Activated B cell treated with CpG ODN at 0.5 μM for 24 hours (primary cell): ENCODE data around the gene PLXNC1. TPM values are rescaled to one million over a fixed set of nuclear protein-coding genes. Genes with fewer than 3 reads are reported as not detected.
A peak's percentile ranks its signal among the peaks of the same experiment; 100 is the strongest.

Experiments used
- ATAC-seq: fragments of 200-7000 bp; cut with Tn5 transposase; one replicate; pipeline ENCODE4 v1.10.0; 2021; ENCODE audit warnings: low read depth, mild to moderate bottlenecking, moderate library complexity
- CTCF ChIA-PET: fragments of 350-600 bp; sonication (Branson Sonifier 250); formaldehyde crosslinking; loops from one replicate; lab custom pipeline; 2021; ENCODE audit warnings: antibody characterized with exemption; lab: Charles Lee
- POLR2A ChIA-PET: fragments of 350-600 bp; sonication (Branson Sonifier 250); formaldehyde crosslinking; loops from one replicate; lab custom pipeline; 2021; ENCODE audit warnings: antibody characterized with exemption; lab: Charles Lee
- DNase-seq: peaks from one replicate; pipeline ENCODE4 v3.0.0; 2022
- H3K27ac Mint-ChIP-seq: one replicate; pipeline ENCODE4 v1.8.0; 2020; ENCODE audit warnings: mixed read lengths
- H3K27me3 Mint-ChIP-seq: one replicate; pipeline ENCODE4 v1.8.0; 2021; ENCODE audit warnings: mixed read lengths
- H3K36me3 Mint-ChIP-seq: one replicate; pipeline ENCODE4 v1.8.0; 2021; ENCODE audit warnings: low read depth, mixed read lengths
- H3K4me1 Mint-ChIP-seq: one replicate; pipeline ENCODE4 v1.8.0; 2021; ENCODE audit warnings: mixed read lengths
- H3K4me3 Mint-ChIP-seq: one replicate; pipeline ENCODE4 v1.8.0; 2020; ENCODE audit warnings: mild to moderate bottlenecking, mixed read lengths
- H3K9me3 Mint-ChIP-seq: one replicate; pipeline ENCODE4 v1.8.0; 2020; ENCODE audit warnings: mixed read lengths
- intact Hi-C: fragments of 100-400 bp; cut with micrococcal nuclease; formaldehyde crosslinking; loops from one replicate; pipeline ENCODE4 v1.15.1; 2024
- total RNA-seq: library from RNA; stranded (reverse); gene quantifications from 2 replicates; pipeline ENCODE4 v1.2.3, GENCODE V29; 2022
- TF ChIP-seq, protein P1 (sequence below): fragments of 200-600 bp; IDR thresholded peaks from one replicate; pipeline ENCODE4 v1.8.0; 2022; ENCODE audit warnings: antibody characterized with exemption, mild to moderate bottlenecking

The PLXNC1 gene
- total RNA-seq, 1 donor from 2014 or later, result 30.9 TPM

DNA sequence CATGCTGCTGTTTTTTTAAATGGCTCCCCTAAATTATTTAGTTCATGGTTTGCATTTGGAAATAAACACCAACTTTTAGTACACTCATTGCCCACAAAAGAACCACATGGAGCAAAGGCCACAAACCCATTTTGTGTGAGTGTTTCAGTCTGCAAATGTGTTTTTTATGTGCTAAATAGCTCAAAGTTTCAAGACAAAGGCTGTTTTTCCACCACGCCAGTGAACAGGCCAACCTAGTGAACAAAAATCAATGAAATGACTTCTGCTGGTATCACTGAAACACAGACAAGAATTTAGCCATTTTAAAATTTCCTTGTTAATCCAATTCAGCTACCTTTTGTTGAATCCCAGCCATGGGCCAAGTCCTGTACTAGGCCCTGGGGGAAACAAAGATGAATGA, 52.3 kb downstream of the PLXNC1 start:
- DNase-seq (no peak), ATAC-seq (no peak)
- intact Hi-C loops, result loop anchor here (10.0 kb wide), 1 partner anchor 564 kb away; no protein-coding TSS in a partner anchor
- Mint-ChIP-seq H3K4me3 (no peak overlapping the region), H3K27me3 (no peaks in the 10 kb centered on the region), H3K9me3 (no peaks in the 10 kb centered on the region), H3K4me1 (peaks cover 34% of the 10 kb centered on the region), H3K36me3 (peaks cover 42% of the 10 kb centered on the region), H3K27ac (no peak overlapping the region)
- ChIA-PET CTCF (no interaction called here), POLR2A (no interaction called here)
- TF ChIP-seq, protein P1, sequence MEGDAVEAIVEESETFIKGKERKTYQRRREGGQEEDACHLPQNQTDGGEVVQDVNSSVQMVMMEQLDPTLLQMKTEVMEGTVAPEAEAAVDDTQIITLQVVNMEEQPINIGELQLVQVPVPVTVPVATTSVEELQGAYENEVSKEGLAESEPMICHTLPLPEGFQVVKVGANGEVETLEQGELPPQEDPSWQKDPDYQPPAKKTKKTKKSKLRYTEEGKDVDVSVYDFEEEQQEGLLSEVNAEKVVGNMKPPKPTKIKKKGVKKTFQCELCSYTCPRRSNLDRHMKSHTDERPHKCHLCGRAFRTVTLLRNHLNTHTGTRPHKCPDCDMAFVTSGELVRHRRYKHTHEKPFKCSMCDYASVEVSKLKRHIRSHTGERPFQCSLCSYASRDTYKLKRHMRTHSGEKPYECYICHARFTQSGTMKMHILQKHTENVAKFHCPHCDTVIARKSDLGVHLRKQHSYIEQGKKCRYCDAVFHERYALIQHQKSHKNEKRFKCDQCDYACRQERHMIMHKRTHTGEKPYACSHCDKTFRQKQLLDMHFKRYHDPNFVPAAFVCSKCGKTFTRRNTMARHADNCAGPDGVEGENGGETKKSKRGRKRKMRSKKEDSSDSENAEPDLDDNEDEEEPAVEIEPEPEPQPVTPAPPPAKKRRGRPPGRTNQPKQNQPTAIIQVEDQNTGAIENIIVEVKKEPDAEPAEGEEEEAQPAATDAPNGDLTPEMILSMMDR, result no peak

DNA sequence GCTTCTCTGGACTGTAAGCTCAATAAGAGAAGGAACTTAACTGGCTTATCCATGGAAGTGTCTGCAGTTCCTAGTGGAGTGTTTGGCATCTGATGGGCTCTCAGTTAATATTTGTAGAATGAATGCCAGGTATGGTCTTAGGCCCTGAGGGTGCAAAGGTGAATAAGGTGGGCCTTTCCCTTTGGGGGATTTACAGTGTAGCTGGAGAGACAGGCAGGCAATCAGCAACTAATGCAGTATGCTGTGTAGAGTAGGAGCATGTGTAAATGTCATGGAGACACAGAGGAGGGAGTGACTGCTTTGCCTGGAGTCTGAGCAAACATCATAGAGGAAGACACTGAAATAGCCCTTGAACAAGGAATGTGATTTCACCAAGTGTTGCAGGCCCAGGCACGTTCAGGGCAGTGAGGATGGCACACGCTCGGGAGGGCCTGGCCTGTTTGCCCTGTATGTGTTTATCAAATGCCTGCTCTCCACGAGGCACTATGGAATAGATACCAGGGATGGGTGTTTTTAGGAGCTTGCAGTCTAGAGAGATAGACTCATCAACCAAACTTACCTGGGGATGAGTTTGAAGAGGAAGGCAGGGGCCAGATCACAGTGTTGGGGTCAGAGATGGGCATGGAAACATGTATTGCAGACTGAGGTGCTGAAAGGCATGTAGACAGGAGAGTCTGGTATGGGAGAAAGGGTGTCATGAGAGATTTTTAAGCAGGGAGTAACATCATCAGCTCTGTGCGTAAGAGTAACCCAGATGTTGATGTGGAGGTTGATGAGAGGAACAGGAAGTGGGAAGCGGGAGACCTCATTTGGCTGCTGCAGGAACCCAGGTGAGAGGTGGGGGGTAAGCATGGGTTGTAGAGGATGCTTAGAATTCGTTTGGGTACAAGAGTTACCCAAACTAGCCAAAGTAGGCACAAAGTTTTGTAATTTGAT, 54.1 kb downstream of the PLXNC1 start:
- Mint-ChIP-seq H3K4me3 (no peak overlapping the region), H3K27ac (peak overlapping the region; percentile 68), H3K9me3 (no peaks in the 10 kb centered on the region), H3K4me1 (peaks cover 52% of the 10 kb centered on the region), H3K36me3 (peaks cover 35% of the 10 kb centered on the region), H3K27me3 (no peaks in the 10 kb centered on the region)
- TF ChIP-seq, protein P1, result no peak
- ATAC-seq (no peak), DNase-seq (no peak)
- ChIA-PET POLR2A (interaction anchor here (0.5 to 1.0 kb wide), 4 partner anchors 15 to 113 kb away, joined by 3 to 6 read pairs (median 4); partner anchors contain the start of gene PLXNC1), CTCF (interaction anchor here (1.2 to 1.4 kb wide), 2 partner anchors 10 to 53 kb away, joined by 4 to 5 read pairs; no protein-coding TSS in a partner anchor)
- intact Hi-C loops, result loop anchor here (10.0 kb wide), 1 partner anchor 562 kb away; no protein-coding TSS in a partner anchor

DNA sequence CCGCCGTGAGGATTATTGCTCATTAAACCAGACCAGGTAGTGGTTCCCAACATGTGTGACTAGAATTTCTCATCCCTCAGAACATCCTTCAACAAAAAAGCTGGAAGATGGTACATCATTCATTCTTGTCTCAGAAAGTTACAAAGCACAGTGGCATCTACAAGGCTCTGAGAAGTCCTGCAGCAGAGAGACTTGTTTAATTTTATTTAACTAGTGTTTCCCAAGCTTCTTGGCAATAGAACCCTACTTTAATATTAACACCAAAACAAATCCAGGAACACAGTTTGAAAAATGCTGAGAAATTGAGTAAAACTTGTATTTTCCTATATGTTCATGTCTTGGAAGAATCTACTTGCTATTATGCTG, 54.8 kb downstream of the PLXNC1 start:
- TF ChIP-seq, protein P1, result no peak
- H3K36me3 Mint-ChIP-seq, result peaks cover 28% of the 10 kb centered on the region
- H3K9me3 Mint-ChIP-seq, result no peaks in the 10 kb centered on the region
- DNase-seq (no peak), ATAC-seq (no peak)
- peaks cover 59% of the 10 kb centered on the region for H3K4me1 Mint-ChIP-seq
- H3K27ac Mint-ChIP-seq, result peak overlapping the region; percentile 98
- no peak overlapping the region for H3K4me3 Mint-ChIP-seq
- CTCF ChIA-PET, result interaction anchor here (1.2 kb wide), 1 partner anchor 10 kb away, joined by 4 read pairs; no protein-coding TSS in a partner anchor
- intact Hi-C loops, result loop anchor here (10.0 kb wide), 1 partner anchor 562 kb away; no protein-coding TSS in a partner anchor
- H3K27me3 Mint-ChIP-seq, result no peaks in the 10 kb centered on the region
- POLR2A ChIA-PET, result interaction anchor here (0.5 to 1.0 kb wide), 2 partner anchors 15 to 113 kb away, joined by 3 to 4 read pairs; no protein-coding TSS in a partner anchor

DNA sequence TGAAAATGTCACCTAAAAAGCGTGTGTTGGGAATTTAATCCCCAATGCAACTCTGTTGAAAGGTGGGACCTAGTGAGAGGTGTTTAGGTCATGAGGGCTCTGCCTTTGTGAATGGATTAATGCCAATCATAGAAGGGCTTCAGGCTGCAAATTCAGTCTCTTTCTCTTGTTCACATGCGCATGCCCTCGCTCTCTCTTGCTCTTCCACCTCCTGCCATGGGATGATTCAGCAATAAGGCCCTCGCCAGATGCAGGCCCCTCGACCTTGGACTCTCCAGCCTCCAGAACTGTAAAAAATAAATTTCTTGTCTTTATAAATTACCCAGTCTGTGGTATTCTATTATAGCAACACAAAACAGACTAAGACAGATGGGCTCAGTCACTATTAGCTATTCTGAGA, 55.4 kb downstream of the PLXNC1 start:
- Mint-ChIP-seq H3K27me3 (no peaks in the 10 kb centered on the region), H3K27ac (peak overlapping the region; percentile 98), H3K9me3 (no peaks in the 10 kb centered on the region), H3K36me3 (peaks cover 26% of the 10 kb centered on the region), H3K4me3 (no peak overlapping the region), H3K4me1 (peaks cover 65% of the 10 kb centered on the region)
- DNase-seq (no peak), ATAC-seq (no peak)
- TF ChIP-seq, protein P1, result no peak
- CTCF ChIA-PET, result interaction anchor here (1.5 to 1.8 kb wide), 2 partner anchors 54 to 55 kb away, joined by 5 read pairs; no protein-coding TSS in a partner anchor
- POLR2A ChIA-PET, result interaction anchor here (0.7 to 3.0 kb wide), 6 partner anchors 11 to 59 kb away, joined by 3 to 10 read pairs (median 5); no protein-coding TSS in a partner anchor
- intact Hi-C loops, result loop anchor here (2.0 to 10.0 kb wide), 2 partner anchors 15 to 561 kb away; no protein-coding TSS in a partner anchor
